HEK293T (cell line): ENCODE measurements around the gene BAIAP2.
"Not testable (repeated sequence)": the region's sequence is repeated elsewhere in the genome, so short reads cannot be mapped to it uniquely, and the experiment has no call there.

Experiments used
- CTCF ChIA-PET: fragments of 350-600 bp; formaldehyde crosslinking; extraction: SDS; loops from one replicate; lab custom pipeline; 2021; ENCODE audit warnings: antibody characterized with exemption, inconsistent platforms; lab: Yijun Ruan, JAX
- POLR2A ChIA-PET: fragments of 350-600 bp; formaldehyde crosslinking; extraction: SDS; loops from one replicate; lab custom pipeline; 2020; ENCODE audit warnings: antibody characterized with exemption, inconsistent platforms; lab: Yijun Ruan, JAX
- DNase-seq: peaks from one replicate; pipeline ENCODE4 v3.0.0; 2012; ENCODE audit warnings: mixed read lengths; ENCODE audit errors: extremely low spot score
- ARNT ChIP-seq: fragments of 450-650 bp; IDR thresholded peaks from 2 replicates; pipeline ENCODE4 v1.6.1; 2017; ENCODE audit warnings: mild to moderate bottlenecking
- BHLHE40 ChIP-seq: fragments of 450-650 bp; IDR thresholded peaks from 2 replicates; pipeline ENCODE4 v1.6.1; 2016; ENCODE audit warnings: mild to moderate bottlenecking, moderate library complexity, borderline replicate concordance
- CTBP1 ChIP-seq: fragments of 450-650 bp; IDR thresholded peaks from 2 replicates; pipeline ENCODE4 v1.6.1; 2016; ENCODE audit warnings: borderline replicate concordance
- ELF4 ChIP-seq: fragments of 450-650 bp; IDR thresholded peaks from 2 replicates; pipeline ENCODE4 v1.6.1; 2017; ENCODE audit warnings: antibody characterized with exemption
- FOXA1 ChIP-seq: fragments of 450-650 bp; IDR thresholded peaks from 2 replicates; pipeline ENCODE4 v1.6.1; 2016; ENCODE audit warnings: mild to moderate bottlenecking
- FOXK2 ChIP-seq: fragments of 450-650 bp; IDR thresholded peaks from 2 replicates; pipeline ENCODE4 v1.6.1; 2016; ENCODE audit warnings: mild to moderate bottlenecking
- FOXM1 ChIP-seq: fragments of 450-650 bp; IDR thresholded peaks from 2 replicates; pipeline ENCODE4 v1.6.1; 2017; ENCODE audit warnings: mild to moderate bottlenecking, borderline replicate concordance
- HDGF ChIP-seq: fragments of 450-650 bp; IDR thresholded peaks from 2 replicates; pipeline ENCODE4 v1.6.1; 2017; ENCODE audit warnings: antibody characterized with exemption, borderline replicate concordance
- L3MBTL2 ChIP-seq: fragments of 450-650 bp; conservative IDR thresholded peaks from 2 replicates; pipeline ENCODE4 v1.6.1; 2016; ENCODE audit warnings: mild to moderate bottlenecking
- LEF1 ChIP-seq: fragments of 450-650 bp; IDR thresholded peaks from 2 replicates; pipeline ENCODE4 v1.6.1; 2017; ENCODE audit warnings: mild to moderate bottlenecking, borderline replicate concordance
- NFRKB ChIP-seq: fragments of 450-650 bp; IDR thresholded peaks from 2 replicates; pipeline ENCODE4 v1.6.1; 2016; ENCODE audit warnings: mild to moderate bottlenecking, moderate library complexity
- SP1 ChIP-seq: fragments of 450-650 bp; IDR thresholded peaks from 2 replicates; pipeline ENCODE4 v1.6.1; 2017
- SUZ12 ChIP-seq: fragments of 450-650 bp; IDR thresholded peaks from 2 replicates; pipeline ENCODE4 v1.6.1; 2016; ENCODE audit warnings: mild to moderate bottlenecking
- TARDBP ChIP-seq: fragments of 450-650 bp; IDR thresholded peaks from 2 replicates; pipeline ENCODE4 v1.6.1; 2016
- ZNF384 ChIP-seq: fragments of 450-650 bp; IDR thresholded peaks from 2 replicates; pipeline ENCODE4 v1.6.1; 2016
- TF ChIP-seq, protein P1 (sequence below): fragments of 450-650 bp; IDR thresholded peaks from 2 replicates; pipeline ENCODE4 v1.6.1; 2016

The BAIAP2 gene

DNA sequence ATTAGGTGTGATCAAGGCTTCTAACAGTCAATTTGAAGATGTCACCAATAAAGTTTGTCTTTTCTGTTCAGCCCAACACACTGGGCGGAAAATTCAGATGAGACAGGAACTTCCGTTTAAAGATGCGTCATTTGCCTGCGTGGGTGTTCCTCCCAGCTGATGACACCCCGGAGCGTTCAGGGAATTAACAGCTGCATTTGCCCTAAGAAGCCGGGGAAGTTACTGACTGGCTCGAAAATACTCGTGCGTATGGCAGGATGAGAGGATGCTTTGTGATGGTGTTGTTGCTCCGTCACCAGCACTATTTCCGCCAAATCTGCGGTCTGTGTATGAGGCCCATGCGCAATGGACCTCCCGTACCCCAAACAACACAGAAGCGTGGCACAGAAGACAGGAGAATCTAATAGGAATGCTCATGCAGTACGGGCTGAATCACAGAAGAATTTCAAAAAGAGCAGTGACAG lies 118.4 kb downstream of the BAIAP2 start:
- POLR2A ChIA-PET = interaction anchor here (1.5 kb wide), 1 partner anchor 32 kb away, joined by 3 read pairs; no protein-coding TSS in a partner anchor
- CTCF ChIA-PET = interaction anchor here (0.8 kb wide), 1 partner anchor 11 kb away, joined by 3 read pairs; no protein-coding TSS in a partner anchor
- TF ChIP-seq ARNT = no peak
- TF ChIP-seq HDGF = no peak
- TF ChIP-seq ZNF384 = no peak
- TF ChIP-seq, protein P1, sequence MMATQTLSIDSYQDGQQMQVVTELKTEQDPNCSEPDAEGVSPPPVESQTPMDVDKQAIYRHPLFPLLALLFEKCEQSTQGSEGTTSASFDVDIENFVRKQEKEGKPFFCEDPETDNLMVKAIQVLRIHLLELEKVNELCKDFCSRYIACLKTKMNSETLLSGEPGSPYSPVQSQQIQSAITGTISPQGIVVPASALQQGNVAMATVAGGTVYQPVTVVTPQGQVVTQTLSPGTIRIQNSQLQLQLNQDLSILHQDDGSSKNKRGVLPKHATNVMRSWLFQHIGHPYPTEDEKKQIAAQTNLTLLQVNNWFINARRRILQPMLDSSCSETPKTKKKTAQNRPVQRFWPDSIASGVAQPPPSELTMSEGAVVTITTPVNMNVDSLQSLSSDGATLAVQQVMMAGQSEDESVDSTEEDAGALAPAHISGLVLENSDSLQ = no peak
- no peak for TF ChIP-seq ELF4
- TF ChIP-seq L3MBTL2 = no peak
- no peak for DNase-seq

DNA sequence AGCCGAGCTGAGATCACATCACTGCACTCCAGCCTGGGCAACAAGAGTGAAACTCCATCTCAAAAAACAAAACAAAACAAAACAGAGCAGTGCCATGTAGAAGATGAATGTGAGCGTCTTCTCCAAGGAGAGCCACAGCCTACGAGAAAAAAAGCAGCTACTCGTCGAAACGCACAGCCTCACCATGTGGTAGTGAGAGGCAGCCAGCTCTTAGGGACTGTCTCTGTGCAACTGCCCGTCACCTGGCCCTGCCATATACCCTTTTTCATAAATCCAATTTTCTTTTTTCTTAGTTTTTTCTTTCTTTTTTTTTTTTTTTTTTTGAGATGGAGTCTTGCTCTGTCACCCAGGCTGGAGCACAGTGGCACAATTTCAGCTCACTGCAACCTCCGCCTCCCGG lies 119.1 kb downstream of the BAIAP2 start:
- POLR2A ChIA-PET = interaction anchor here (1.5 kb wide), 1 partner anchor 31 kb away, joined by 3 read pairs; no protein-coding TSS in a partner anchor

GRCh38 chr17:81154961-81155360 lies 120.0 kb downstream of the BAIAP2 start:
- no peak for DNase-seq
- POLR2A ChIA-PET = no interaction called here
- TF ChIP-seq SP1 (no peak), FOXM1 (no peak), ZNF384 (no peak), FOXK2 (no peak), FOXA1 (no peak), CTBP1 (no peak), NFRKB (no peak), SUZ12 (no peak), BHLHE40 (no peak), ARNT (no peak), LEF1 (no peak), TARDBP (no peak), L3MBTL2 (no peak), ELF4 (no peak), HDGF (no peak)
- TF ChIP-seq, protein P1 = no peak
- CTCF ChIA-PET = no interaction called here

More for the DNA sequence above, 119.1 kb downstream of the BAIAP2 start:
- CTCF ChIA-PET = interaction anchor here (0.8 kb wide), 1 partner anchor 11 kb away, joined by 3 read pairs; no protein-coding TSS in a partner anchor
- DNase-seq = not testable (repeated sequence)

GRCh38 chr17:81156866-81157805 lies 122.2 kb downstream of the BAIAP2 start:
- ChIA-PET CTCF (interaction anchor here (0.7 kb wide), 1 partner anchor 363 kb away, joined by 3 read pairs; no protein-coding TSS in a partner anchor), POLR2A (no interaction called here)
- no peak for DNase-seq
- no peak for TF ChIP-seq FOXM1
- no peak for TF ChIP-seq ELF4
- no peak for TF ChIP-seq BHLHE40

DNA sequence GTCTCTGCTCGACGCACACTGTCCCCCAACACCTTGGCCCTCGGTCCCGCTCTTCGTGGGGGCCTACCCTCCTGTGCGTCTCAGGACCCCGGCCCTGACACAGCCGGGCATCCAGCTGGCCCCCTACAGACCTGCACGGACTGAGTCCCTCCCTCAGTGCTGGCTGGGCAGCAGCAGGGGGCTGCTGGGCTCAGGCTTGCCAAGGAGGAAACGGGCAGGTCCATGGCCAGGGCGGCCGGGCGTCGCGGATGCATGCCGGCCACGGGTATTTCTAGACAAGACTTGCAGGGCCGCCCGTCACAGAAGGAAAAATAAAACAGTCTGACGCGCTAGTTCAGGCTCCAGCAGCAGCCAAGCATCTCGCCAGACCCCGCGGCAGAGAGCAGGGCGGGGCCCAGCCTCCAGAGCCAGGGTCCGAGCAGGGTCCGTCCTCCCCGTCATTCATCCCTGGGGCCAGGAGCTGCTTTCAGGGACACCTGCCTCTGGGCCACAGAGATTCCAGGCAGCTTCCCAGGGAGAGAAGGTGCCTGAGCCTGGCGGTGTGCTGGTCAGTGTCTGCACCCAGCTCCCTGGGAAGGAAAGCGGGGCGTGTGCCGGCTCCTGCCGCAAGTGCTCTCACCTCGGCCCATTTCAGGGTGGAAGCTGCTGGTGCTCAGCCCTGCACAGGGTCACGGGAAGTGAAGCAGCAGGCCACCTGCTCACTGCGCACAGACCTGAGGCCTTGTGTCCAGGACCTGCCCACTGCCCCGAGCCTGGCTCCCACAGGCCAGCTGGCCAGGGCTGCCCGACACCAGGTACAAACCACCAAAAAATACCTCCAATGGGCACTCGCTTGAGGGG lies 123.1 kb downstream of the BAIAP2 start:
- DNase-seq = no peak
- POLR2A ChIA-PET = no interaction called here
- CTCF ChIA-PET = no interaction called here

More for the DNA sequence above, 123.1 kb downstream of the BAIAP2 start:
- no peak for TF ChIP-seq L3MBTL2
- TF ChIP-seq, protein P1 = no peak
- TF ChIP-seq ARNT = no peak
- no peak for TF ChIP-seq TARDBP
- TF ChIP-seq FOXK2 = no peak
- TF ChIP-seq BHLHE40 = no peak
- no peak for TF ChIP-seq ELF4
- no peak for TF ChIP-seq SP1
- TF ChIP-seq NFRKB = no peak
- TF ChIP-seq HDGF = no peak
- TF ChIP-seq CTBP1 = no peak
- no peak for TF ChIP-seq ZNF384
- no peak for TF ChIP-seq SUZ12
- no peak for TF ChIP-seq FOXM1
- TF ChIP-seq LEF1 = no peak
- no peak for TF ChIP-seq FOXA1
